ENCODE data around the gene KCNIP4.

The KCNIP4 gene

GRCh38 chr4:21680326-21680898 lies 268.2 kb downstream of the KCNIP4 start:
- ChIA-PET POLR2A (no interaction called here), CTCF (no interaction called here)
- no peak for DNase-seq (ENCODE audit: extremely low spot score)
- TF ChIP-seq ELF4 (IDR thresholded peaks at IDR 0.05) (no peak), FOXA1 (IDR thresholded peaks at IDR 0.05) (no peak), BHLHE40 (IDR thresholded peaks at IDR 0.05; ENCODE audit: borderline replicate concordance) (no peak), L3MBTL2 (conservative IDR thresholded peaks at IDR 0.05) (no peak), CTBP1 (IDR thresholded peaks at IDR 0.05; ENCODE audit: borderline replicate concordance) (no peak), PKNOX1 (IDR thresholded peaks at IDR 0.05) (no peak), ZNF384 (IDR thresholded peaks at IDR 0.05) (no peak), NFRKB (IDR thresholded peaks at IDR 0.05) (no peak), TARDBP (IDR thresholded peaks at IDR 0.05) (no peak), FOXM1 (IDR thresholded peaks at IDR 0.05; ENCODE audit: borderline replicate concordance) (no peak), SP1 (IDR thresholded peaks at IDR 0.05) (no peak), HDGF (IDR thresholded peaks at IDR 0.05; ENCODE audit: borderline replicate concordance) (no peak)

DNA sequence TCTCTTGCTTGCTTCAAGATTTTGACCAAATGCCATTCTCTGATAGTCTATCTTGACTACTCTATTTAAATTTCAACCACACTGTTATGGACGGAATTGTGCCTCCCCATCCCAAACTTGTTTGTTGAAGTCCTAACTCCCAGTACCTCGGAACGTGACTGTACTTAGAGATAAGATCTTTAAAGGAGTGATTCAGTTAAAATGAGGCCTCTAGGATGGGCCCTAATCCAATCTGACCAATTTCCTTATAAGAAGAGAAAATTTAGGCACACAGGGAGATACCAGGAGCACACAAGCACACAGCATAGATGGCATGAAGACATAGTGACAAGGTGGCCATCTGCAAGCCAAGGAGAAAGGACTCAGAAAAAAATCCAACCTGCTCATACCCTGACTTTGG lies 269.9 kb downstream of the KCNIP4 start:
- ChIA-PET CTCF (no interaction called here), POLR2A (no interaction called here)
- TF ChIP-seq SP1 (IDR thresholded peaks at IDR 0.05) = no peak
- no peak for TF ChIP-seq HDGF (IDR thresholded peaks at IDR 0.05; ENCODE audit: borderline replicate concordance)
- no peak for TF ChIP-seq NFRKB (IDR thresholded peaks at IDR 0.05)
- no peak for TF ChIP-seq ELF4 (IDR thresholded peaks at IDR 0.05)
- no peak for TF ChIP-seq SUZ12 (IDR thresholded peaks at IDR 0.05)
- no peak for TF ChIP-seq CTBP1 (IDR thresholded peaks at IDR 0.05; ENCODE audit: borderline replicate concordance)
- no peak for TF ChIP-seq ZNF384 (IDR thresholded peaks at IDR 0.05)
- TF ChIP-seq FOXK2 (IDR thresholded peaks at IDR 0.05) = no peak
- no peak for TF ChIP-seq BHLHE40 (IDR thresholded peaks at IDR 0.05; ENCODE audit: borderline replicate concordance)
- DNase-seq (ENCODE audit: extremely low spot score) = no peak

DNA sequence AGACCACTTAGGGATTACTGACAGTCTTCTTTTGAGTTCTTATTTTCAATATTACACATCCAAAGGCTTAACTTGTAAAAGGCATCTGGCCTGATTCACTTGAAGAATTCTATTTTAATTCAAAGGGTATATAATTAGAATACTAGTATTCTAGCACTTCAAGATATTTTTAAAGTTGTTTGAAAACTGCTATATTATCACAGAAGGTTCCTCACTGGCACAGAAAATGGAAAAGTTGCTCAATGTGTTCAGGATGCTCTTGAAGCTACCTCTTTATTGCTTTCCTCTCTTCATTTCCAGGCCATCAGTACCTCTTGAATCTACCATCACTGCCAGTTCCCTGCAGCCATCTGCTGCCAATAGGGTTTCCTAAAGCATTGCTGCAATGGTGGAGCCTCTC lies 271.4 kb downstream of the KCNIP4 start:
- CTCF ChIA-PET = no interaction called here
- TF ChIP-seq FOXK2 (IDR thresholded peaks at IDR 0.05) = no peak
- TF ChIP-seq ARNT (IDR thresholded peaks at IDR 0.05) = no peak
- TF ChIP-seq SP1 (IDR thresholded peaks at IDR 0.05) = no peak
- no peak for TF ChIP-seq BHLHE40 (IDR thresholded peaks at IDR 0.05; ENCODE audit: borderline replicate concordance)
- no peak for TF ChIP-seq L3MBTL2 (conservative IDR thresholded peaks at IDR 0.05)
- no peak for TF ChIP-seq NFRKB (IDR thresholded peaks at IDR 0.05)
- TF ChIP-seq SUZ12 (IDR thresholded peaks at IDR 0.05) = no peak
- TF ChIP-seq CTBP1 (IDR thresholded peaks at IDR 0.05; ENCODE audit: borderline replicate concordance) = no peak
- TF ChIP-seq ELF4 (IDR thresholded peaks at IDR 0.05) = no peak
- no peak for TF ChIP-seq ZNF384 (IDR thresholded peaks at IDR 0.05)
- TF ChIP-seq FOXA1 (IDR thresholded peaks at IDR 0.05) = no peak
- no peak for TF ChIP-seq PKNOX1 (IDR thresholded peaks at IDR 0.05)
- TF ChIP-seq FOXM1 (IDR thresholded peaks at IDR 0.05; ENCODE audit: borderline replicate concordance) = no peak
- TF ChIP-seq LEF1 (IDR thresholded peaks at IDR 0.05; ENCODE audit: borderline replicate concordance) = no peak
- POLR2A ChIA-PET = no interaction called here
- DNase-seq (ENCODE audit: extremely low spot score) = no peak

- POLR2A ChIA-PET = no interaction called here
- DNase-seq (ENCODE audit: extremely low spot score) = no peak
- CTCF ChIA-PET = no interaction called here
- TF ChIP-seq TARDBP (IDR thresholded peaks at IDR 0.05) = no peak
Measured at GRCh38 chr4:21664355-21664754, 284.2 kb downstream of the KCNIP4 start.

- TF ChIP-seq ZNF384 (IDR thresholded peaks at IDR 0.05) = no peak
- TF ChIP-seq LEF1 (IDR thresholded peaks at IDR 0.05; ENCODE audit: borderline replicate concordance) = no peak
- no peak for TF ChIP-seq PKNOX1 (IDR thresholded peaks at IDR 0.05)
- CTCF ChIA-PET = interaction anchor here (0.7 kb wide), 1 partner anchor 189 kb away, joined by 3 read pairs; no protein-coding TSS in a partner anchor
- POLR2A ChIA-PET = no interaction called here
- no peak for DNase-seq (ENCODE audit: extremely low spot score)
Measured at GRCh38 chr4:21656832-21657231, 291.7 kb downstream of the KCNIP4 start.

GRCh38 chr4:21655031-21655430 lies 293.5 kb downstream of the KCNIP4 start:
- TF ChIP-seq HDGF (IDR thresholded peaks at IDR 0.05; ENCODE audit: borderline replicate concordance) (no peak), PKNOX1 (IDR thresholded peaks at IDR 0.05) (no peak), FOXM1 (IDR thresholded peaks at IDR 0.05; ENCODE audit: borderline replicate concordance) (no peak), SP1 (IDR thresholded peaks at IDR 0.05) (no peak), TARDBP (IDR thresholded peaks at IDR 0.05) (no peak), ARNT (IDR thresholded peaks at IDR 0.05) (no peak), LEF1 (IDR thresholded peaks at IDR 0.05; ENCODE audit: borderline replicate concordance) (no peak), ELF4 (IDR thresholded peaks at IDR 0.05) (no peak), CTBP1 (IDR thresholded peaks at IDR 0.05; ENCODE audit: borderline replicate concordance) (no peak), SUZ12 (IDR thresholded peaks at IDR 0.05) (no peak), NFRKB (IDR thresholded peaks at IDR 0.05) (no peak), L3MBTL2 (conservative IDR thresholded peaks at IDR 0.05) (no peak), FOXA1 (IDR thresholded peaks at IDR 0.05) (no peak), FOXK2 (IDR thresholded peaks at IDR 0.05) (no peak)
- no peak for DNase-seq (ENCODE audit: extremely low spot score)
- ChIA-PET CTCF (no interaction called here), POLR2A (no interaction called here)

All from HEK293T (cell line).